Thyroid gland (tissue), 4 donors: ENCODE results near the gene PJVK. TPM values are rescaled to one million over a fixed set of nuclear protein-coding genes. Genes with fewer than 3 reads are reported as not detected.

Experiments used
- DNase-seq, 2 donors: peaks; one replicate each; pipeline ENCODE4 v3.0.0-alpha.2; 2019
- H3K27ac ChIP-seq, 3 donors: fragments of 200-600 bp; sonication (generic); 1 replicate in 2 of 3; 2 replicates in 1 of 3; pipeline ENCODE4 v1.5.1; 2016 to 2019; ENCODE audit warnings: mild to moderate bottlenecking in 1 of 3, moderate library complexity in 1 of 3
- H3K27me3 ChIP-seq: fragments of 200-600 bp; sonication (generic); one replicate; pipeline ENCODE4 v1.5.1; 2019
- H3K36me3 ChIP-seq, 2 donors: fragments of 200-600 bp; sonication (generic); one replicate each; pipeline ENCODE4 v1.5.1; 2016 to 2019
- H3K4me1 ChIP-seq, 2 donors: fragments of 200-600 bp; sonication (generic); one replicate each; pipeline ENCODE4 v1.5.1; 2017 to 2019
- H3K4me3 ChIP-seq, 3 donors: fragments of 200-600 bp; sonication (generic); replicated peaks in 1 of 3; 1 replicate in 2 of 3; 2 replicates in 1 of 3; pipeline ENCODE4 v1.5.1; 2016; ENCODE audit warnings: mild to moderate bottlenecking in 1 of 3
- H3K9me3 ChIP-seq: fragments of 200-600 bp; sonication (generic); one replicate; pipeline ENCODE4 v1.5.1; 2017
- CTCF ChIP-seq, 6 experiments: fragments of 200-600 bp in 3 of 6; fragments of 450-650 bp in 3 of 6; sonication (generic) in 3 of 6; IDR thresholded peaks; one replicate each; pipeline ENCODE4 v1.5.1; 2016 to 2019; ENCODE audit warnings: antibody characterized with exemption in 6 of 6, mild to moderate bottlenecking in 2 of 6, inconsistent platforms in 1 of 6, moderate library complexity in 1 of 6
- POLR2A ChIP-seq, 2 donors: fragments of 450-650 bp; IDR thresholded peaks; one replicate each; pipeline ENCODE4 v1.6.1; 2017; ENCODE audit warnings: antibody characterized with exemption in 2 of 2, mild to moderate bottlenecking in 2 of 2, moderate library complexity in 1 of 2
- WGBS, 2 donors: methylation state at CpG; one replicate each; pipeline ENCODE4 v1.1.5; 2017; 5-methylcytosine and 5-hydroxymethylcytosine counted together
- intact Hi-C: fragments of 100-400 bp; cut with DNase I; formaldehyde crosslinking; loops from one replicate; pipeline ENCODE4 v1.15.1; 2023
- total RNA-seq, 4 donors: library from RNA; depleted of rRNA; stranded (reverse); fragments of >200 nt; gene quantifications; one replicate each; pipeline ENCODE4 v1.2.3, GENCODE V29; 2016

Gene PJVK
- total RNA-seq, 4 donors from 2014 or later, result 3.0 to 7.3 (median 4.9) TPM

- no peaks in the 10 kb centered on the region for H3K36me3 ChIP-seq
- no peaks in the 10 kb centered on the region for H3K27me3 ChIP-seq
- DNase-seq, result peak; percentile 21 to 39
- 2 to 3% methylated on average over 10 of the region's 10 CpGs for whole genome bisulfite sequencing, 2 donors
- peak overlapping the region; percentile 95 to 97 (median 97) for H3K27ac ChIP-seq
- H3K9me3 ChIP-seq, result no peaks in the 10 kb centered on the region
- H3K4me3 ChIP-seq, result peak overlapping the region; percentile 43 to 63 (median 53)
- TF ChIP-seq CTCF (IDR thresholded peaks at IDR 0.05) (no peak), POLR2A (IDR thresholded peaks at IDR 0.05) (no peak)
- peaks cover 22 to 33% of the 10 kb centered on the region in 2 donors for H3K4me1 ChIP-seq
- intact Hi-C loops, result no loop called here
Measured at GRCh38 chr2:178478130-178478438, 26.9 kb downstream of the PJVK start.

- peak within 1 kb of the TSS; percentile 95 to 97 (median 97) for H3K27ac ChIP-seq
- peak; percentile 82 to 87 for DNase-seq
- H3K36me3 ChIP-seq, result no peaks in the 10 kb centered on the region
- 1 to 2% methylated on average over 56 of the region's 56 CpGs for WGBS, 2 donors
- H3K27me3 ChIP-seq, result no peaks in the 10 kb centered on the region
- no peaks in the 10 kb centered on the region for H3K9me3 ChIP-seq
- peak within 1 kb of the TSS; percentile 43 to 63 (median 53) for H3K4me3 ChIP-seq
- intact Hi-C loops, result no loop called here
- peaks cover 26 to 35% of the 10 kb centered on the region in 2 donors for H3K4me1 ChIP-seq
- peak in 4 of 6 experiments; percentile 11 to 62 (median 46) for TF ChIP-seq CTCF (IDR thresholded peaks at IDR 0.05)
- TF ChIP-seq POLR2A (IDR thresholded peaks at IDR 0.05), result peak; percentile 36 to 92
Measured at GRCh38 chr2:178478439-178479274, 27.5 kb downstream of the PJVK start, which contains the start of gene FKBP7. Gene FKBP7 (minus strand): TSS chr2:178478600. CDS start chr2:178478499, 101 bp downstream.

- Histone ChIP-seq H3K36me3 (no peaks in the 10 kb centered on the region), H3K9me3 (no peaks in the 10 kb centered on the region), H3K4me1 (peaks cover 32 to 41% of the 10 kb centered on the region in 2 donors), H3K4me3 (peak overlapping the region in 1 of 3 donors; percentile 53), H3K27me3 (no peaks in the 10 kb centered on the region), H3K27ac (peak overlapping the region; percentile 95 to 97 (median 97))
- WGBS, 2 donors, result 61 to 64% methylated on average over 4 of the region's 4 CpGs
- intact Hi-C loops, result no loop called here
- TF ChIP-seq CTCF (IDR thresholded peaks at IDR 0.05), result peak in 1 of 6 experiments; percentile 27
- TF ChIP-seq POLR2A (IDR thresholded peaks at IDR 0.05), result no peak
- no peak for DNase-seq
Measured at GRCh38 chr2:178479275-178479616, 28.1 kb downstream of the PJVK start.

- H3K4me3 ChIP-seq, result peak overlapping the region in 2 of 3 donors; percentile 4 to 90
- WGBS, 2 donors, result 27 to 29% methylated on average over 19 of the region's 19 CpGs
- peak overlapping the region; percentile 95 to 97 (median 97) for H3K27ac ChIP-seq
- no peak for TF ChIP-seq POLR2A (IDR thresholded peaks at IDR 0.05)
- TF ChIP-seq CTCF (IDR thresholded peaks at IDR 0.05), result no peak
- intact Hi-C loops, result no loop called here
- H3K9me3 ChIP-seq, result no peaks in the 10 kb centered on the region
- peaks cover 37 to 46% of the 10 kb centered on the region in 2 donors for H3K4me1 ChIP-seq
- H3K27me3 ChIP-seq, result no peaks in the 10 kb centered on the region
- no peak for DNase-seq
- no peaks in the 10 kb centered on the region for H3K36me3 ChIP-seq
Measured at GRCh38 chr2:178479758-178480226, 28.6 kb downstream of the PJVK start.
